Measurements from ENCODE around the gene PIEZO2.

PIEZO2 gene

GRCh38 chr18:10928772-10929373 is 220.5 kb downstream of the PIEZO2 start:
- no peak for TF ChIP-seq CTCF (IDR thresholded peaks at IDR 0.05; ENCODE audit: low read depth, low read length)
- DNase-seq (ENCODE audit: extremely low read depth, low read depth): no peak

GRCh38 chr18:10928011-10928771 is 221.2 kb downstream of the PIEZO2 start:
- DNase-seq (ENCODE audit: extremely low read depth, low read depth): no peak
- TF ChIP-seq CTCF (IDR thresholded peaks at IDR 0.05; ENCODE audit: low read depth, low read length): no peak

GRCh38 chr18:10927286-10927992 is 221.9 kb downstream of the PIEZO2 start:
- no peak for DNase-seq (ENCODE audit: extremely low read depth, low read depth)
- no peak for TF ChIP-seq CTCF (IDR thresholded peaks at IDR 0.05; ENCODE audit: low read depth, low read length)

GRCh38 chr18:10926621-10927161 is 222.7 kb downstream of the PIEZO2 start:
- no peak for TF ChIP-seq CTCF (IDR thresholded peaks at IDR 0.05; ENCODE audit: low read depth, low read length)

GRCh38 chr18:10924290-10924689 is 225.1 kb downstream of the PIEZO2 start:
- no peak for TF ChIP-seq CTCF (IDR thresholded peaks at IDR 0.05; ENCODE audit: low read depth, low read length)
- DNase-seq (ENCODE audit: extremely low read depth, low read depth): no peak

More at GRCh38 chr18:10926621-10927161, 222.7 kb downstream of the PIEZO2 start:
- no peak for DNase-seq (ENCODE audit: extremely low read depth, low read depth)

GRCh38 chr18:10923551-10924070 is 225.8 kb downstream of the PIEZO2 start:
- no peak for TF ChIP-seq CTCF (IDR thresholded peaks at IDR 0.05; ENCODE audit: low read depth, low read length)
- no peak for DNase-seq (ENCODE audit: extremely low read depth, low read depth)

Data from AG09319 (cell line).